ENCODE results near the gene MIPOL1. TPM values are rescaled to one million over a fixed set of nuclear protein-coding genes. Genes with fewer than 3 reads are reported as not detected.

Gene MIPOL1
- total and polyA plus RNA-seq, 4 donors, result 0.51 to 6.6 (median 1.9) TPM

GRCh38 chr14:37399517-37399916 is 201.8 kb downstream of the MIPOL1 start (continued):
- TF ChIP-seq REST (IDR thresholded peaks at IDR 0.05) (no peak), HNF4G (IDR thresholded peaks at IDR 0.05) (no peak)

DNA sequence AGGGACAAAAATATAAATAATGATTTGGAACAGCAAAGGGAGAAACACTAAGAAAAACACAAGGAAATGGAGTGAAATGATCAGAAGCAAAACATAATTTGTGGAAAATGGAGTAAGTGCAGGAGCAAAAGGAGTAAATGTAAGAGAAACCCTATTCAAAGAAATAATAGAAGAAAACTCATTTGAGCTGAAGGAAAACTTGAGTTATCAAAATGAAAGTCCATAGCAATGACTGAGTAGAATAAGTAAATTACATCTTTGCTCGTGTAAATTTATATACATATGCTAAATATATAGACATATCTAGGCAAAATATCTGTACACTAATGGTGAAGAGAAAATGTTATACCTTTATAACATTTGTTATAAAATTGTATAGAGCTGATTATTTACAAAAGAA is 203.4 kb downstream of the MIPOL1 start:
- H3K36me3 ChIP-seq (ENCODE audit: control insufficient read depth in 4 of 4, insufficient read depth in 3 of 4, low read depth in 1 of 4, low read length in 3 of 4), result no peaks in the 10 kb centered on the region
- no peaks in the 10 kb centered on the region for H3K27me3 ChIP-seq (ENCODE audit: control insufficient read depth in 4 of 4, insufficient read depth in 4 of 4, low read length in 3 of 4)
- no peaks in the 10 kb centered on the region for H3K9me3 ChIP-seq (ENCODE audit: control insufficient read depth in 4 of 4, low read length in 3 of 4)
- DNase-seq (ENCODE audit: low spot score), result no peak
- H3K4me1 ChIP-seq (ENCODE audit: control insufficient read depth in 4 of 4, insufficient read depth in 4 of 4, low read length in 3 of 4), result no peaks in the 10 kb centered on the region
- TF ChIP-seq TAF1 (conservative IDR thresholded peaks at IDR 0.05) (no peak), RAD21 (IDR thresholded peaks at IDR 0.05) (no peak), EGR1 (IDR thresholded peaks at IDR 0.05; ENCODE audit: low read depth in 2 of 2) (no peak)
- WGBS, result 89% methylated on average over 1 of the region's 1 CpG
- no peak overlapping the region for H3K4me3 ChIP-seq (ENCODE audit: low read depth in 1 of 3, low read length in 3 of 3)
- H3K27ac ChIP-seq (ENCODE audit: low read depth in 1 of 2, low read length in 2 of 2), result no peak overlapping the region
- no peak overlapping the region for H3K9ac ChIP-seq (ENCODE audit: low read depth in 1 of 2, low read length in 2 of 2)

DNA sequence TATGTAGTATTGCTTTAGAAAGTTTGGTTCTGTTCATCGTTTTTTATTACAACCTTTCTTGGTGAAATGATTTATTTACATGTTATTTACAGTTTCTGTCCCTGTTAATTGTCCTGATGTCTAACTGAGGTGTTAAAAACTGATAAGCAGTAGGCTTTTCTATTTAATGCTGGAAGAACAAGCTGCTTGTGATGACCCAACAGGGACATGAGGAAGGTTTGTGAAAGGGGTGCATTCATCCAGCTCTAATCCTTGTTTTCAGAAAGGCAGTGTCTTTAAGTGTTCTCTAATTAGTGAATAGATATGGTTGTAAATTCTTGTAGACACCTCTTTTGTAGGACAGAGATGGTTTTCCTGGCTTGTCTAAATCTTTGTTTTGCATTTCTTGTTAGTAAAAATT is 205.9 kb downstream of the MIPOL1 start:
- Histone ChIP-seq H3K4me1 (ENCODE audit: control insufficient read depth in 4 of 4, insufficient read depth in 4 of 4, low read length in 3 of 4) (peaks cover 0 to 3% (median 0%) of the 10 kb centered on the region in 4 donors), H3K4me3 (ENCODE audit: low read depth in 1 of 3, low read length in 3 of 3) (no peak overlapping the region), H3K36me3 (ENCODE audit: control insufficient read depth in 4 of 4, insufficient read depth in 3 of 4, low read depth in 1 of 4, low read length in 3 of 4) (no peaks in the 10 kb centered on the region), H3K27ac (ENCODE audit: low read depth in 1 of 2, low read length in 2 of 2) (no peak overlapping the region), H3K27me3 (ENCODE audit: control insufficient read depth in 4 of 4, insufficient read depth in 4 of 4, low read length in 3 of 4) (no peaks in the 10 kb centered on the region), H3K9me3 (ENCODE audit: control insufficient read depth in 4 of 4, low read length in 3 of 4) (no peaks in the 10 kb centered on the region), H3K9ac (ENCODE audit: low read depth in 1 of 2, low read length in 2 of 2) (no peak overlapping the region)
- WGBS, result 68% methylated on average over 1 of the region's 1 CpG
- DNase-seq (ENCODE audit: low spot score), result no peak
- no peak for TF ChIP-seq ATF3 (IDR thresholded peaks at IDR 0.05)
- TF ChIP-seq RXRA (IDR thresholded peaks at IDR 0.05), result no peak
- TF ChIP-seq RAD21 (IDR thresholded peaks at IDR 0.05), result no peak
- TF ChIP-seq FOXA2 (IDR thresholded peaks at IDR 0.05), result no peak
- TF ChIP-seq GABPA (IDR thresholded peaks at IDR 0.05 in 1 of 2, conservative IDR thresholded peaks at IDR 0.05 in 1 of 2), result no peak
- TF ChIP-seq, protein P1, sequence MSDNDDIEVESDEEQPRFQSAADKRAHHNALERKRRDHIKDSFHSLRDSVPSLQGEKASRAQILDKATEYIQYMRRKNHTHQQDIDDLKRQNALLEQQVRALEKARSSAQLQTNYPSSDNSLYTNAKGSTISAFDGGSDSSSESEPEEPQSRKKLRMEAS (IDR thresholded peaks at IDR 0.05), result no peak
- no peak for TF ChIP-seq HNF4G (IDR thresholded peaks at IDR 0.05)
- TF ChIP-seq, protein P2, sequence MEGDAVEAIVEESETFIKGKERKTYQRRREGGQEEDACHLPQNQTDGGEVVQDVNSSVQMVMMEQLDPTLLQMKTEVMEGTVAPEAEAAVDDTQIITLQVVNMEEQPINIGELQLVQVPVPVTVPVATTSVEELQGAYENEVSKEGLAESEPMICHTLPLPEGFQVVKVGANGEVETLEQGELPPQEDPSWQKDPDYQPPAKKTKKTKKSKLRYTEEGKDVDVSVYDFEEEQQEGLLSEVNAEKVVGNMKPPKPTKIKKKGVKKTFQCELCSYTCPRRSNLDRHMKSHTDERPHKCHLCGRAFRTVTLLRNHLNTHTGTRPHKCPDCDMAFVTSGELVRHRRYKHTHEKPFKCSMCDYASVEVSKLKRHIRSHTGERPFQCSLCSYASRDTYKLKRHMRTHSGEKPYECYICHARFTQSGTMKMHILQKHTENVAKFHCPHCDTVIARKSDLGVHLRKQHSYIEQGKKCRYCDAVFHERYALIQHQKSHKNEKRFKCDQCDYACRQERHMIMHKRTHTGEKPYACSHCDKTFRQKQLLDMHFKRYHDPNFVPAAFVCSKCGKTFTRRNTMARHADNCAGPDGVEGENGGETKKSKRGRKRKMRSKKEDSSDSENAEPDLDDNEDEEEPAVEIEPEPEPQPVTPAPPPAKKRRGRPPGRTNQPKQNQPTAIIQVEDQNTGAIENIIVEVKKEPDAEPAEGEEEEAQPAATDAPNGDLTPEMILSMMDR (IDR thresholded peaks at IDR 0.05; ENCODE audit: low read depth, low read length, missing input control), result no peak
- TF ChIP-seq FOXA1 (IDR thresholded peaks at IDR 0.05), result no peak
- TF ChIP-seq JUND (IDR thresholded peaks at IDR 0.05), result no peak
- no peak for TF ChIP-seq TAF1 (conservative IDR thresholded peaks at IDR 0.05)
- no peak for TF ChIP-seq SP1 (IDR thresholded peaks at IDR 0.05)
- no peak for TF ChIP-seq HNF4A (conservative IDR thresholded peaks at IDR 0.05)
